SU-DHL-6 (cell line): ENCODE data around the gene PITPNC1.

Experiments used
- CTCF ChIP-seq: fragments of 200-600 bp; sonication (generic); IDR thresholded peaks from one replicate; pipeline ENCODE4 v1.5.1; 2017; ENCODE audit warnings: antibody characterized with exemption, mild to moderate bottlenecking, low read length, moderate library complexity; ENCODE audit not compliant: insufficient read depth, poor library complexity, severe bottlenecking
- EZH2phosphoT487 ChIP-seq: fragments of 200-600 bp; sonication (generic), shearing (Covaris generic); conservative IDR thresholded peaks from 2 replicates; pipeline ENCODE4 v1.6.1; 2018; ENCODE audit warnings: mild to moderate bottlenecking, antibody characterized with exemption, low read length, moderate library complexity, mixed read lengths

- TF ChIP-seq CTCF (no peak), EZH2phosphoT487 (no peak)
These were observed 45.8 kb downstream of the PITPNC1 start for GRCh38 chr17:67422897-67423296.
